ENCODE data around the gene SOX6.

The SOX6 gene

GRCh38 chr11:15970506-15971214 lies 385.7 kb downstream of the SOX6 start:
- no peaks in the 10 kb centered on the region for H3K36me3 Mint-ChIP-seq
- H3K4me1 Mint-ChIP-seq = no peaks in the 10 kb centered on the region
- no peak overlapping the region for H3K4me3 Mint-ChIP-seq
- H3K9me3 Mint-ChIP-seq = no peaks in the 10 kb centered on the region
- no peaks in the 10 kb centered on the region for H3K27me3 Mint-ChIP-seq
- H3K27ac Mint-ChIP-seq = no peak overlapping the region

GRCh38 chr11:15969701-15970329 lies 386.5 kb downstream of the SOX6 start:
- H3K27ac Mint-ChIP-seq = no peak overlapping the region
- no peaks in the 10 kb centered on the region for H3K36me3 Mint-ChIP-seq
- H3K27me3 Mint-ChIP-seq = no peaks in the 10 kb centered on the region
- no peaks in the 10 kb centered on the region for H3K9me3 Mint-ChIP-seq
- no peak overlapping the region for H3K4me3 Mint-ChIP-seq
- H3K4me1 Mint-ChIP-seq = no peaks in the 10 kb centered on the region

GRCh38 chr11:15969281-15969680 lies 387.1 kb downstream of the SOX6 start:
- Mint-ChIP-seq H3K9me3 (no peaks in the 10 kb centered on the region), H3K27ac (no peak overlapping the region), H3K27me3 (no peaks in the 10 kb centered on the region), H3K4me1 (no peaks in the 10 kb centered on the region), H3K4me3 (no peak overlapping the region), H3K36me3 (no peaks in the 10 kb centered on the region)

GRCh38 chr11:15968461-15969130 lies 387.8 kb downstream of the SOX6 start:
- no peaks in the 10 kb centered on the region for H3K36me3 Mint-ChIP-seq
- no peak overlapping the region for H3K4me3 Mint-ChIP-seq
- H3K9me3 Mint-ChIP-seq = no peaks in the 10 kb centered on the region
- H3K4me1 Mint-ChIP-seq = no peaks in the 10 kb centered on the region
- H3K27me3 Mint-ChIP-seq = no peaks in the 10 kb centered on the region
- H3K27ac Mint-ChIP-seq = no peak overlapping the region

GRCh38 chr11:15967966-15968365 lies 388.4 kb downstream of the SOX6 start:
- H3K4me1 Mint-ChIP-seq = no peaks in the 10 kb centered on the region
- H3K36me3 Mint-ChIP-seq = no peaks in the 10 kb centered on the region
- no peaks in the 10 kb centered on the region for H3K27me3 Mint-ChIP-seq
- H3K4me3 Mint-ChIP-seq = no peak overlapping the region
- H3K27ac Mint-ChIP-seq = no peak overlapping the region
- no peaks in the 10 kb centered on the region for H3K9me3 Mint-ChIP-seq

- H3K27me3 Mint-ChIP-seq = no peaks in the 10 kb centered on the region
- no peaks in the 10 kb centered on the region for H3K36me3 Mint-ChIP-seq
- no peaks in the 10 kb centered on the region for H3K9me3 Mint-ChIP-seq
- H3K27ac Mint-ChIP-seq = no peak overlapping the region
- H3K4me1 Mint-ChIP-seq = no peaks in the 10 kb centered on the region
- H3K4me3 Mint-ChIP-seq = no peak overlapping the region
Observed at GRCh38 chr11:15967166-15967565, 389.2 kb downstream of the SOX6 start.

GRCh38 chr11:15965562-15966250 lies 390.6 kb downstream of the SOX6 start:
- Mint-ChIP-seq H3K27me3 (no peaks in the 10 kb centered on the region), H3K36me3 (no peaks in the 10 kb centered on the region), H3K9me3 (no peaks in the 10 kb centered on the region), H3K4me1 (no peaks in the 10 kb centered on the region), H3K27ac (no peak overlapping the region), H3K4me3 (no peak overlapping the region)

GRCh38 chr11:15963266-15963665 lies 393.1 kb downstream of the SOX6 start:
- no peaks in the 10 kb centered on the region for H3K27me3 Mint-ChIP-seq
- no peaks in the 10 kb centered on the region for H3K4me1 Mint-ChIP-seq
- H3K27ac Mint-ChIP-seq = no peak overlapping the region
- no peaks in the 10 kb centered on the region for H3K9me3 Mint-ChIP-seq
- no peaks in the 10 kb centered on the region for H3K36me3 Mint-ChIP-seq
- H3K4me3 Mint-ChIP-seq = no peak overlapping the region

- Mint-ChIP-seq H3K4me1 (no peaks in the 10 kb centered on the region), H3K36me3 (no peaks in the 10 kb centered on the region), H3K9me3 (no peaks in the 10 kb centered on the region), H3K27me3 (no peaks in the 10 kb centered on the region), H3K4me3 (no peak overlapping the region), H3K27ac (no peak overlapping the region)
Observed at GRCh38 chr11:15958910-15959309, 397.4 kb downstream of the SOX6 start.

- H3K9me3 Mint-ChIP-seq = no peaks in the 10 kb centered on the region
- no peaks in the 10 kb centered on the region for H3K36me3 Mint-ChIP-seq
- H3K4me1 Mint-ChIP-seq = no peaks in the 10 kb centered on the region
- no peak overlapping the region for H3K27ac Mint-ChIP-seq
- H3K27me3 Mint-ChIP-seq = no peaks in the 10 kb centered on the region
- H3K4me3 Mint-ChIP-seq = no peak overlapping the region
Observed at GRCh38 chr11:15957234-15957633, 399.1 kb downstream of the SOX6 start.

- Mint-ChIP-seq H3K27me3 (no peaks in the 10 kb centered on the region), H3K4me1 (no peaks in the 10 kb centered on the region), H3K27ac (no peak overlapping the region), H3K9me3 (no peaks in the 10 kb centered on the region), H3K4me3 (no peak overlapping the region), H3K36me3 (no peaks in the 10 kb centered on the region)
Observed at GRCh38 chr11:15956302-15956701, 400.0 kb downstream of the SOX6 start.

- Mint-ChIP-seq H3K36me3 (no peaks in the 10 kb centered on the region), H3K4me1 (no peaks in the 10 kb centered on the region), H3K27ac (no peak overlapping the region), H3K9me3 (no peaks in the 10 kb centered on the region), H3K27me3 (no peaks in the 10 kb centered on the region), H3K4me3 (no peak overlapping the region)
Observed at GRCh38 chr11:15955595-15955994, 400.8 kb downstream of the SOX6 start.

GRCh38 chr11:15947681-15948648 lies 408.4 kb downstream of the SOX6 start:
- Mint-ChIP-seq H3K4me3 (no peak overlapping the region), H3K9me3 (peaks cover 13% of the 10 kb centered on the region), H3K36me3 (no peaks in the 10 kb centered on the region), H3K27ac (no peak overlapping the region), H3K27me3 (no peaks in the 10 kb centered on the region), H3K4me1 (no peaks in the 10 kb centered on the region)

GRCh38 chr11:15945726-15946125 lies 410.6 kb downstream of the SOX6 start:
- H3K9me3 Mint-ChIP-seq = peaks cover 13% of the 10 kb centered on the region
- no peaks in the 10 kb centered on the region for H3K27me3 Mint-ChIP-seq
- H3K4me1 Mint-ChIP-seq = no peaks in the 10 kb centered on the region

GRCh38 chr11:15944460-15944859 lies 411.9 kb downstream of the SOX6 start:
- no peak overlapping the region for H3K4me3 Mint-ChIP-seq
- peaks cover 13% of the 10 kb centered on the region for H3K9me3 Mint-ChIP-seq
- no peaks in the 10 kb centered on the region for H3K36me3 Mint-ChIP-seq
- peaks cover 1% of the 10 kb centered on the region for H3K27me3 Mint-ChIP-seq
- no peaks in the 10 kb centered on the region for H3K4me1 Mint-ChIP-seq
- no peak overlapping the region for H3K27ac Mint-ChIP-seq

More at GRCh38 chr11:15945726-15946125, 410.6 kb downstream of the SOX6 start:
- Mint-ChIP-seq H3K4me3 (no peak overlapping the region), H3K36me3 (no peaks in the 10 kb centered on the region), H3K27ac (no peak overlapping the region)
